ENCODE results near the gene SLC7A1.

The SLC7A1 gene

DNA sequence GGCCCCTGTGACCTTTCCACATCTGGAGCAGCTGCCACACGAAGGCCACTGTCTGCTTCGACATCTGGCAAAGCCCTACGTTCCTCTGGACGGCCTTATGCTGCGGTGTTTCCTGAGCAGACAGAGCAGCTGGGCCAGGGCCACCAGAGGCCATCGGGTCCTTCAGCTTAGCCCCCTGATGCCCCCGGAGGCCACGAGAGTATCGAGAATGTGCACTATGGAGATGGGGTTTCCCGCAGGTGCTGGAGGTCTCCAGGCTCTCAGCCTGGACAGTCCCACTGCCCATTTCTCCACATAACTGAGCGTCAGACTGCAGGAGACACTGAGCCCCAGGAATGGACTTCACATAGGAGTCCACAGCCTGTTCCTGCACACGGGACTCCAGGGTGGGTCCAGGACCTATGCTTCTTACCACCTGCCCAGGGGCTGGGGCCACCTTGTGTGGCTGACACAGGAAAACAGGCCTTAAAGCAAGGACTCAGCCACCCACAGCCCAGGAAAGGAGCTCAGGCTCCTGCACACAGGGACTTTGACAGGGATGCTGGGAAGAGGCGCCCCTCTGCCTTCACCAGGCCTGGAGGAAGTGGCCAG lies 80.7 kb downstream of the SLC7A1 start:
- DNase-seq (ENCODE audit: low read depth): no peak
- TF ChIP-seq, protein P1, sequence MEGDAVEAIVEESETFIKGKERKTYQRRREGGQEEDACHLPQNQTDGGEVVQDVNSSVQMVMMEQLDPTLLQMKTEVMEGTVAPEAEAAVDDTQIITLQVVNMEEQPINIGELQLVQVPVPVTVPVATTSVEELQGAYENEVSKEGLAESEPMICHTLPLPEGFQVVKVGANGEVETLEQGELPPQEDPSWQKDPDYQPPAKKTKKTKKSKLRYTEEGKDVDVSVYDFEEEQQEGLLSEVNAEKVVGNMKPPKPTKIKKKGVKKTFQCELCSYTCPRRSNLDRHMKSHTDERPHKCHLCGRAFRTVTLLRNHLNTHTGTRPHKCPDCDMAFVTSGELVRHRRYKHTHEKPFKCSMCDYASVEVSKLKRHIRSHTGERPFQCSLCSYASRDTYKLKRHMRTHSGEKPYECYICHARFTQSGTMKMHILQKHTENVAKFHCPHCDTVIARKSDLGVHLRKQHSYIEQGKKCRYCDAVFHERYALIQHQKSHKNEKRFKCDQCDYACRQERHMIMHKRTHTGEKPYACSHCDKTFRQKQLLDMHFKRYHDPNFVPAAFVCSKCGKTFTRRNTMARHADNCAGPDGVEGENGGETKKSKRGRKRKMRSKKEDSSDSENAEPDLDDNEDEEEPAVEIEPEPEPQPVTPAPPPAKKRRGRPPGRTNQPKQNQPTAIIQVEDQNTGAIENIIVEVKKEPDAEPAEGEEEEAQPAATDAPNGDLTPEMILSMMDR (IDR thresholded peaks at IDR 0.05; ENCODE audit: low read depth, low read length, missing control alignments): no peak
- H3K4me3 ChIP-seq (ENCODE audit: low read depth, low read length): no peak overlapping the region

DNA sequence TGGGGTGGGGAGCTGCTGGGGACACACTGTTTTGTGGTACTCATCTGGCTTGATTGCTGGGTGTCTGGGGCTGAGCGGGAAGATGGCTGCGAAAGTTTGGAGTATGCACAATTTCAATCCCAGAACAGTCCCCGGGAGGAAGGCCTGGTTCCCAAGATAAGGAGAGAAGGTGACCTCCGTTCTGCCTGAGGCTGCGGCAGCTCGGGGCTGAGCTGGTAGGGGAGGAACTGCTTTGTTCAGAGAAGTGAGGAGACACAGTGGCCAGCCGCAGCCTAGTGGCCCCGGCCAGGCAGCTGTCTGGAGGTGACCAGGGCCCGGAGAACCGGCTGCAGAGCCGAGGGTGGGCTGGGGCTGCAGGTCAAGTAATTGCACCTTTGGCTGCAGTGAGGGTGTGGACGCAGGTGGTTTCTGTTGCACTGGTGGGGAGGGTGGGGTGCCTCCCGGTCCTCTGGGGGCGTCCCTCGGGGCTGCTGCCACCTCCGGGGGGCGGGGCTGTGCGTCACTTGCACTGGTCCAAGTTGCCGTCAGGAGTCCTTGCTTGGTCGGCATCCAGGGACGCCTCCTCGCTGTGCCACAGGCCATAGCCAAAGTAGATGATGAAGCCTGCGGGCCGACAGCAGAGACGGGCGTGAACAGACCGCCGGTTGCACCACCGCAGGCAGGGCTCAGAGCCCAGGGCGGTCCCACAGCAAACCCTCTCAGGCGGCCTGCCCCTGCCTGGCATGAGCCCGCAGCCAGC lies 81.3 kb downstream of the SLC7A1 start:
- TF ChIP-seq, protein P1 (IDR thresholded peaks at IDR 0.05; ENCODE audit: low read depth, low read length, missing control alignments): no peak
- no peak for DNase-seq (ENCODE audit: low read depth)

DNA sequence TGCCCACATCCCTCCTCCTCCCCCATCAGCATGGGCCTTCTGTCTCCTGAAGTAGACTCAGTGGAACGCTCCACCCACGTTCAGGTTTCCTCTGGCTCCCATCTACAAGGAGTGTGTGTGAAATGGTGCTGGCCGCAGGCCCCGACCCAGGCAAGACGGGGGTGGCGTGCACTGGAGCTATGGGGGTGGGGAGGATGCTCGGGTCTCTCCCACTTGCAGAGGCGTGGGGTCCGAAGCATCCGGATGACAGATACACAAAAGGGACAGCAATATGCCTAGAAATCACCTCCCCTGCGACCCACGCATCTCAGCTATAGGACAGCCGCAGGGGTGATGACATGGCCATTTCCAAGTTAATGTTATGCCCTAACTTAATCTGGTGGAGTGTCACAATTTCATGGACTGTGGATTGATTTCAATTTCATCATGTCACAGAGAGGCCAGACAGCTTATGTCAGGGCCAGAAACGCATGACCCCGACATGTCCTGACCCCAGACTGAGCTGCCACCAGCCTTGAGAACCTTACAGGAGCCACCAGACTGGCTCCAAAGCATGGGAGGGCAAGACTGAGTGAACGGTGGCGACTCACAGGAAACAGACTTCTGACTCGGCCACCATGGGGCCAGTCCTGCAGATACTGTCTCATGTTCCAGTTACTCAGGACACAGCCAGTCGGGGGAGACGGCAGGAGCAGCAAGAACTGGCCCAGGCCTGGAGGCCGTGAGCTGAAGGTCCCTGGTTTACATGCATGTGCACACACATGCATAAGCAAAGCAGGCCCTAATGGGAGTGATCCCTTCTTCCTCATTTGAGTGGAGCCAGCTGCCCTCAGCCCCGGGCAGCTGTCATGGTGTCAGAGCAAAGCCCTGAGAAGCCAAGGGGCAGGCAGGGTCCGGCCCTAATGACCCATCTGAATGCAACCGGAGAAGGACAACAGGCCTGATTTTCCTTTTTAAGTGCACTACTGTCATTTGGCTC lies 82.2 kb downstream of the SLC7A1 start:
- no peak for DNase-seq (ENCODE audit: low read depth)
- TF ChIP-seq, protein P1 (IDR thresholded peaks at IDR 0.05; ENCODE audit: low read depth, low read length, missing control alignments): no peak
- H3K4me3 ChIP-seq (ENCODE audit: low read depth, low read length): no peak overlapping the region

More for the DNA sequence above, 81.3 kb downstream of the SLC7A1 start:
- H3K4me3 ChIP-seq (ENCODE audit: low read depth, low read length): no peak overlapping the region

DNA sequence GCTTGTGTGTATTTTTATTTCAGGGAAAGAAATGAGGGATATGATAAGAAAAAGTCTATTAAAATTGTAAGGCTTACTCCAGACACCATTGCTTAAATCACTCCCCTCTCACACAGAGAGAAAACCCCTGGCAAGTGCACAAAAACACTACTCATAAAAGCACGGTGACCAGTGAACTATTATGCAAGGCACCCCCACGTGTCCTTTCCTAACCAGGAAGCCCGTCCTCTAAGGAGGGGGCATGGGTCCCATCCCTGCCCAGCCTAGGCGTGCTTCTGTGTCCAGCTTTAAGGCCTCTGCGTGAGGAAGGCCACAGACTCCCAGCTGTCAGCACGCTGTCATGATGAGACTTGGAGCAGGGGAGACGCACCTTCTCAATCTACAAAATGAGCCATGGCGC lies 83.5 kb downstream of the SLC7A1 start:
- TF ChIP-seq, protein P1 (IDR thresholded peaks at IDR 0.05; ENCODE audit: low read depth, low read length, missing control alignments): no peak
- DNase-seq (ENCODE audit: low read depth): no peak

DNA sequence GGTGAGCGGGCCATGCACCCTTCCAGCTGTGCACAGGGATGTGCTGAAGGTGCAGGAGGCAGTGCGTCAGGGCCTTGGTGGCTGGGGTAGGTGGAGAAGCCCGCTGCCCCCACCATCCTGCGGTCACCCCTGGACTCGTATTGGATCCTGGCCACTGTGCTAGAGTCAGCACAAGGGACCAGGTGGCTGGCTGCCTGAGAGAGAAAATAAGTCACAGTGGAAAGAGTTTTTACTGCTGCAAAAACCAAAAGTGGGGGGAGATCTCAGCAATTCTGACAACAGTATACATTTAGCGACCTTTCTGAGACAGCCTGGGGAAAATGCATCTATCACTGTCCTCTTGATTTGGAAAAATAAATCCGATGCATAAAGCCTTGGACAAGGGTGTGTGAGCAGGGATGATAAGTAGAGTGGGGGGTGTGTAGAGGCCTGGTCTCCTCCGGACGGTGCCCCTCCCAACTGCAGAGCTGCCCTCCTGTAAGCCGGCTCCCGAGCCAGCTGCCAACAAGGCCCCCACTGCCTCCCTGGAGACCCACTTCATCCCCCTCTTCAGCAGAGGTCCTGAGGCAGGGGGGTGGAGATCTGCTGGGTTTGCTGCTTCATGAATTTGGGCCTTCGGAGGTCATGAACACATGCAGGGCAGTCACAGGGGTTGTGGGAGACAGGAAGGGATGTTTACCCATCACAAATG lies 84.2 kb downstream of the SLC7A1 start:
- no peak overlapping the region for H3K4me3 ChIP-seq (ENCODE audit: low read depth, low read length)
- no peak for DNase-seq (ENCODE audit: low read depth)
- TF ChIP-seq, protein P1 (IDR thresholded peaks at IDR 0.05; ENCODE audit: low read depth, low read length, missing control alignments): no peak

More for the DNA sequence above, 83.5 kb downstream of the SLC7A1 start:
- H3K4me3 ChIP-seq (ENCODE audit: low read depth, low read length): no peak overlapping the region

- no peak overlapping the region for H3K4me3 ChIP-seq (ENCODE audit: low read depth, low read length)
- TF ChIP-seq, protein P1 (IDR thresholded peaks at IDR 0.05; ENCODE audit: low read depth, low read length, missing control alignments): no peak
- no peak for DNase-seq (ENCODE audit: low read depth)
Measured at GRCh38 chr13:29510651-29511084, 84.8 kb downstream of the SLC7A1 start.

Data from GM12864 (cell line).